ENCODE measurements around the gene DLL3.

Gene DLL3

GRCh38 chr19:39518458-39518857 lies 19.7 kb downstream of the DLL3 start:
- no peak for DNase-seq

GRCh38 chr19:39518975-39519374 lies 20.2 kb downstream of the DLL3 start:
- no peak for DNase-seq

GRCh38 chr19:39520541-39521484 lies 22.1 kb downstream of the DLL3 start:
- no peak for DNase-seq

GRCh38 chr19:39524495-39524894 lies 25.7 kb downstream of the DLL3 start:
- peak; percentile 84 for DNase-seq

- DNase-seq = no peak
Observed at GRCh38 chr19:39525205-39525604, 26.5 kb downstream of the DLL3 start.

- DNase-seq = no peak
Observed at GRCh38 chr19:39531834-39532232, 33.1 kb downstream of the DLL3 start.

GRCh38 chr19:39532233-39533002 lies 33.7 kb downstream of the DLL3 start, which contains the start of gene EID2B:
EID2B (minus strand) TSS chr19:39532852; CDS start chr19:39532802, 50 bp downstream.
- peak; percentile 96 for DNase-seq

- no peak for DNase-seq
Observed at GRCh38 chr19:39533003-39533512, 34.3 kb downstream of the DLL3 start.

GRCh38 chr19:39533791-39534190 lies 35.0 kb downstream of the DLL3 start:
- no peak for DNase-seq

- DNase-seq = no peak
Observed at GRCh38 chr19:39539165-39539517, 40.4 kb downstream of the DLL3 start.

GRCh38 chr19:39539518-39540332 lies 41.0 kb downstream of the DLL3 start, which contains the start of gene EID2:
EID2 (minus strand) TSS chr19:39540161; CDS start chr19:39540079, 82 bp downstream.
- DNase-seq = peak; percentile 95

- DNase-seq = no peak
Observed at GRCh38 chr19:39540333-39540673, 41.6 kb downstream of the DLL3 start.

GRCh38 chr19:39542206-39542605 lies 43.5 kb downstream of the DLL3 start:
- no peak for DNase-seq

- no peak for DNase-seq
Observed at GRCh38 chr19:39543477-39543857, 44.7 kb downstream of the DLL3 start.

- DNase-seq = peak; percentile 72
Observed at GRCh38 chr19:39544226-39544903, 45.6 kb downstream of the DLL3 start.

GRCh38 chr19:39544911-39545310 lies 46.2 kb downstream of the DLL3 start:
- peak; percentile 57 for DNase-seq

- no peak for DNase-seq
Observed at GRCh38 chr19:39546599-39546998, 47.9 kb downstream of the DLL3 start.

GRCh38 chr19:39550197-39550596 lies 51.5 kb downstream of the DLL3 start:
- DNase-seq = no peak

- no peak for DNase-seq
Observed at GRCh38 chr19:39553082-39553652, 54.4 kb downstream of the DLL3 start.

- DNase-seq = peak; percentile 55
Observed at GRCh38 chr19:39554701-39555311, 56.1 kb downstream of the DLL3 start.

GRCh38 chr19:39555883-39556282 lies 57.1 kb downstream of the DLL3 start:
- peak; percentile 65 for DNase-seq
